GM12891 (cell line): ENCODE results near the gene BICDL1.

ENCODE experiments used
- PAX5 ChIP-seq: IDR thresholded peaks from 2 replicates; pipeline ENCODE4 v1.6.1; 2011; ENCODE audit warnings: low read length, moderate library complexity, mild to moderate bottlenecking; ENCODE audit not compliant: insufficient read depth, severe bottlenecking
- POLR2A ChIP-seq: IDR thresholded peaks from 2 replicates; pipeline ENCODE4 v1.6.1; 2011; ENCODE audit warnings: low read depth, low read length, control low read depth
- POLR2AphosphoS5 ChIP-seq: IDR thresholded peaks from 2 replicates; pipeline ENCODE4 v1.6.1; 2011; ENCODE audit warnings: low read depth, low read length, control low read depth
- SPI1 ChIP-seq: IDR thresholded peaks from 2 replicates; pipeline ENCODE4 v1.6.1; 2011; ENCODE audit warnings: low read depth, low read length, control low read depth
- TAF1 ChIP-seq: IDR thresholded peaks from 2 replicates; pipeline ENCODE4 v1.6.1; 2011; ENCODE audit warnings: low read depth, low read length, control low read depth

GRCh38 chr12:119959435-119959834 lies 29.6 kb upstream of the BICDL1 start:
- TF ChIP-seq POLR2A = no peak
- TF ChIP-seq POLR2AphosphoS5 = no peak
- TF ChIP-seq TAF1 = no peak
- TF ChIP-seq PAX5 = no peak
- no peak for TF ChIP-seq SPI1
